ENCODE data around the gene RETREG1. TPM values are rescaled to one million over a fixed set of nuclear protein-coding genes. Genes with fewer than 3 reads are reported as not detected.

Gene RETREG1
- polyA plus RNA-seq, 6 donors from 2014 or later, result 7.0 to 55.3 (median 19.6) TPM

- Mint-ChIP-seq H3K4me1 (peaks cover 7 to 14% (median 7%) of the 10 kb centered on the region in 3 donors), H3K4me3 (no peak overlapping the region), H3K27me3 (no peaks in the 10 kb centered on the region), H3K36me3 (peaks cover 0 to 9% of the 10 kb centered on the region in 2 donors), H3K27ac (no peak overlapping the region), H3K9me3 (no peaks in the 10 kb centered on the region)
- DNase-seq, result no peak
- no peak for ATAC-seq (ENCODE audit: low read depth in 2 of 2)
Measured at GRCh38 chr5:16510098-16510497, 106.7 kb downstream of the RETREG1 start.

GRCh38 chr5:16508730-16509531 lies 107.9 kb downstream of the RETREG1 start:
- ATAC-seq (ENCODE audit: low read depth in 2 of 2) (no peak), DNase-seq (no peak)
- Mint-ChIP-seq H3K36me3 (peaks cover 0 to 9% of the 10 kb centered on the region in 2 donors), H3K27me3 (no peaks in the 10 kb centered on the region), H3K9me3 (no peaks in the 10 kb centered on the region), H3K4me1 (peaks cover 7 to 17% (median 7%) of the 10 kb centered on the region in 3 donors), H3K27ac (peak overlapping the region in 1 of 6 donors; percentile 42), H3K4me3 (no peak overlapping the region)

- no peak overlapping the region for H3K27ac Mint-ChIP-seq
- H3K36me3 Mint-ChIP-seq, result peaks cover 0 to 9% of the 10 kb centered on the region in 2 donors
- no peaks in the 10 kb centered on the region for H3K9me3 Mint-ChIP-seq
- H3K4me1 Mint-ChIP-seq, result peaks cover 7 to 17% (median 7%) of the 10 kb centered on the region in 3 donors
- ATAC-seq (ENCODE audit: low read depth in 2 of 2) (no peak), DNase-seq (no peak)
- H3K4me3 Mint-ChIP-seq, result no peak overlapping the region
- no peaks in the 10 kb centered on the region for H3K27me3 Mint-ChIP-seq
Measured at GRCh38 chr5:16507716-16508115, 109.1 kb downstream of the RETREG1 start.

GRCh38 chr5:16505904-16506303 lies 110.9 kb downstream of the RETREG1 start:
- Mint-ChIP-seq H3K4me1 (peaks cover 7 to 17% (median 7%) of the 10 kb centered on the region in 3 donors), H3K4me3 (peak overlapping the region in 1 of 8 donors; percentile 56), H3K36me3 (peaks cover 0 to 9% of the 10 kb centered on the region in 2 donors), H3K27ac (peak overlapping the region in 1 of 6 donors; percentile 20), H3K9me3 (no peaks in the 10 kb centered on the region), H3K27me3 (no peaks in the 10 kb centered on the region)
- ATAC-seq (ENCODE audit: low read depth in 2 of 2) (no peak), DNase-seq (no peak)

GRCh38 chr5:16505140-16505891 lies 111.5 kb downstream of the RETREG1 start:
- Mint-ChIP-seq H3K4me1 (peaks cover 7 to 17% (median 7%) of the 10 kb centered on the region in 3 donors), H3K36me3 (peaks cover 0 to 9% of the 10 kb centered on the region in 2 donors), H3K9me3 (no peaks in the 10 kb centered on the region), H3K4me3 (peak overlapping the region in 1 of 8 donors; percentile 44), H3K27ac (peak overlapping the region in 3 of 6 donors; percentile 20 to 85 (median 79)), H3K27me3 (no peaks in the 10 kb centered on the region)
- DNase-seq (no peak), ATAC-seq (ENCODE audit: low read depth in 2 of 2) (no peak)

- H3K4me1 Mint-ChIP-seq, result peaks cover 7 to 17% (median 7%) of the 10 kb centered on the region in 3 donors
Measured at GRCh38 chr5:16504571-16504970, 112.2 kb downstream of the RETREG1 start.

GRCh38 chr5:16502866-16503265 lies 113.9 kb downstream of the RETREG1 start:
- Mint-ChIP-seq H3K27ac (no peak overlapping the region), H3K4me3 (no peak overlapping the region), H3K9me3 (peaks cover 0 to 3% (median 0%) of the 10 kb centered on the region in 7 donors), H3K27me3 (no peaks in the 10 kb centered on the region), H3K4me1 (peaks cover 7 to 17% (median 7%) of the 10 kb centered on the region in 3 donors), H3K36me3 (peaks cover under 1 to 9% of the 10 kb centered on the region in 2 donors)
- no peak for ATAC-seq (ENCODE audit: low read depth in 2 of 2)
- DNase-seq, result no peak

More at GRCh38 chr5:16504571-16504970, 112.2 kb downstream of the RETREG1 start:
- Mint-ChIP-seq H3K4me3 (no peak overlapping the region), H3K27ac (peak overlapping the region in 1 of 6 donors; percentile 58), H3K36me3 (peaks cover 0 to 9% of the 10 kb centered on the region in 2 donors), H3K27me3 (no peaks in the 10 kb centered on the region), H3K9me3 (no peaks in the 10 kb centered on the region)
- no peak for DNase-seq
- ATAC-seq (ENCODE audit: low read depth in 2 of 2), result no peak

GRCh38 chr5:16500024-16500423 lies 116.8 kb downstream of the RETREG1 start:
- peaks cover 1 to 12% of the 10 kb centered on the region in 2 donors for H3K36me3 Mint-ChIP-seq
- peaks cover 0 to 2% (median 0%) of the 10 kb centered on the region in 3 donors for H3K4me1 Mint-ChIP-seq
- no peaks in the 10 kb centered on the region for H3K27me3 Mint-ChIP-seq
- peaks cover 0 to 22% (median 18%) of the 10 kb centered on the region in 7 donors for H3K9me3 Mint-ChIP-seq
- no peak overlapping the region for H3K27ac Mint-ChIP-seq
- DNase-seq (no peak), ATAC-seq (ENCODE audit: low read depth in 2 of 2) (no peak)
- no peak overlapping the region for H3K4me3 Mint-ChIP-seq

GRCh38 chr5:16497546-16497945 lies 119.3 kb downstream of the RETREG1 start:
- no peaks in the 10 kb centered on the region for H3K27me3 Mint-ChIP-seq
- no peaks in the 10 kb centered on the region for H3K4me1 Mint-ChIP-seq
- no peak overlapping the region for H3K27ac Mint-ChIP-seq
- DNase-seq (no peak), ATAC-seq (ENCODE audit: low read depth in 2 of 2) (no peak)
- no peak overlapping the region for H3K4me3 Mint-ChIP-seq
- peaks cover 11 to 21% of the 10 kb centered on the region in 2 donors for H3K36me3 Mint-ChIP-seq
- H3K9me3 Mint-ChIP-seq, result peaks cover 5 to 29% (median 25%) of the 10 kb centered on the region in 7 donors

- DNase-seq (no peak), ATAC-seq (ENCODE audit: low read depth in 2 of 2) (no peak)
- Mint-ChIP-seq H3K27ac (no peak overlapping the region), H3K36me3 (peaks cover 11 to 21% of the 10 kb centered on the region in 2 donors), H3K4me3 (no peak overlapping the region), H3K4me1 (no peaks in the 10 kb centered on the region), H3K9me3 (peaks cover 5 to 29% (median 25%) of the 10 kb centered on the region in 7 donors), H3K27me3 (no peaks in the 10 kb centered on the region)
Measured at GRCh38 chr5:16493261-16493660, 123.5 kb downstream of the RETREG1 start.

- Mint-ChIP-seq H3K27me3 (no peaks in the 10 kb centered on the region), H3K4me1 (no peaks in the 10 kb centered on the region), H3K4me3 (no peak overlapping the region), H3K27ac (peak overlapping the region in 1 of 6 donors; percentile 34), H3K9me3 (peaks cover 5 to 29% (median 21%) of the 10 kb centered on the region in 7 donors), H3K36me3 (peaks cover 11 to 17% of the 10 kb centered on the region in 2 donors)
- ATAC-seq (ENCODE audit: low read depth in 2 of 2) (no peak), DNase-seq (no peak)
Measured at GRCh38 chr5:16492398-16493140, 124.2 kb downstream of the RETREG1 start.

- Mint-ChIP-seq H3K9me3 (peaks cover 5 to 19% (median 12%) of the 10 kb centered on the region in 7 donors), H3K27me3 (no peaks in the 10 kb centered on the region), H3K36me3 (peaks cover 10 to 11% of the 10 kb centered on the region in 2 donors), H3K4me1 (peaks cover 0 to 4% (median 0%) of the 10 kb centered on the region in 3 donors), H3K27ac (peak overlapping the region in 2 of 6 donors; percentile 39 to 70), H3K4me3 (no peak overlapping the region)
- ATAC-seq (ENCODE audit: low read depth in 2 of 2) (no peak), DNase-seq (no peak)
Measured at GRCh38 chr5:16490911-16491310, 125.9 kb downstream of the RETREG1 start.

GRCh38 chr5:16489322-16489791 lies 127.4 kb downstream of the RETREG1 start:
- peaks cover 0 to 4% (median under 1%) of the 10 kb centered on the region in 7 donors for H3K9me3 Mint-ChIP-seq

More at GRCh38 chr5:16489322-16489791, 127.4 kb downstream of the RETREG1 start:
- H3K4me3 Mint-ChIP-seq, result no peak overlapping the region
- DNase-seq, result peak; percentile 13
- peaks cover 2 to 3% of the 10 kb centered on the region in 2 donors for H3K36me3 Mint-ChIP-seq
- H3K27me3 Mint-ChIP-seq, result no peaks in the 10 kb centered on the region
- ATAC-seq (ENCODE audit: low read depth in 2 of 2), result peak; percentile 47 to 61
- H3K27ac Mint-ChIP-seq, result no peak overlapping the region
- peaks cover 0 to 4% (median 0%) of the 10 kb centered on the region in 3 donors for H3K4me1 Mint-ChIP-seq
